ENCODE measurements around the gene PPP3CA. TPM values are rescaled to one million over a fixed set of nuclear protein-coding genes. Genes with fewer than 3 reads are reported as not detected.
"Not testable (repeated sequence)": the region's sequence is repeated elsewhere in the genome, so short reads cannot be mapped to it uniquely, and the experiment has no call there.

Gene PPP3CA
- total and polyA plus RNA-seq, 2 experiments from 2014 or later: 27.0 to 45.2 TPM

DNA sequence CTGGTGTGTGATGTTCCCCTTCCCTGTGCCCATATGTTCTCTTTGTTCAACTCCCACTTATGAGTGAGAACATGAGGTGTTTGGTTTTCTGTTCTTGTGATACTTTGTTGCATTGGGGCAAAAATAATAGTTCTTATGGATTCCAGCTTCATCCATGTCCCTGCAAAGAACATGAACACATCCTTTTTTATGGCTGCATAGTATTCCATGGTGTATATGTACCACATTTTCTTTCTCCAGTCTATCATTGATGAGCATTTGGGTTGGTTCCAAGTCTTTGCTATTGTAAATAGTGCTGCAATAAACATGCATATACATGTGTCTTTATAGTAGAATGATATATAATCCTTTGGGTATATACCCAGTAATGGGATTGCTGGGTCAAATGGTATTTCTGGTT is 254.7 kb downstream of the PPP3CA start:
- peaks cover 17% of the 10 kb centered on the region for H3K36me3 Mint-ChIP-seq (ENCODE audit: low read depth)
- not testable (repeated sequence) for H3K9me2 ChIP-seq (ENCODE audit: insufficient read depth); H3K27ac Mint-ChIP-seq; DNase-seq (ENCODE audit: low spot score); H3K9me3 Mint-ChIP-seq; H3K27ac ChIP-seq (ENCODE audit: low read depth); H3K36me3 ChIP-seq (ENCODE audit: insufficient read depth); H3F3A ChIP-seq (replicated peaks; ENCODE audit: low read depth); H3K79me2 ChIP-seq (replicated peaks; ENCODE audit: insufficient read depth); H3K4me2 ChIP-seq; H2AFZ ChIP-seq; H4K20me1 ChIP-seq (replicated peaks; ENCODE audit: insufficient read depth); H3K27me3 ChIP-seq (ENCODE audit: insufficient read depth); H3K4me3 Mint-ChIP-seq; H3K4me3 ChIP-seq; H3K27me3 Mint-ChIP-seq (ENCODE audit: insufficient read depth, low read depth, poor library complexity); ATAC-seq; H3K4me1 ChIP-seq (ENCODE audit: insufficient read depth); H3K4me1 Mint-ChIP-seq

- Histone ChIP-seq H3K27me3 (ENCODE audit: insufficient read depth) (no peaks in the 10 kb centered on the region), H2AFZ (no peak overlapping the region), H3F3A (replicated peaks; ENCODE audit: low read depth) (no peaks in the 10 kb centered on the region), H3K4me3 (no peak overlapping the region), H3K4me1 (ENCODE audit: insufficient read depth) (no peaks in the 10 kb centered on the region), H3K4me2 (no peak overlapping the region), H3K9me2 (ENCODE audit: insufficient read depth) (no peaks in the 10 kb centered on the region), H3K27ac (ENCODE audit: low read depth) (no peak overlapping the region), H3K36me3 (ENCODE audit: insufficient read depth) (no peaks in the 10 kb centered on the region), H3K79me2 (replicated peaks; ENCODE audit: insufficient read depth) (no peaks in the 10 kb centered on the region), H4K20me1 (replicated peaks; ENCODE audit: insufficient read depth) (no peaks in the 10 kb centered on the region)
- DNase-seq (ENCODE audit: low spot score) (no peak), ATAC-seq (no peak)
- Mint-ChIP-seq H3K4me3 (no peak overlapping the region), H3K9me3 (no peaks in the 10 kb centered on the region), H3K27me3 (ENCODE audit: insufficient read depth, low read depth, poor library complexity) (peaks cover 3% of the 10 kb centered on the region), H3K4me1 (peaks cover 2% of the 10 kb centered on the region; the same call in 1 of the 3 replicates), H3K36me3 (ENCODE audit: low read depth) (peaks cover 17% of the 10 kb centered on the region), H3K27ac (peak overlapping the region; percentile 4; the same call in 1 of the 2 replicates)
- TF ChIP-seq ZNF462 (CRISPR knock-in tag; IDR thresholded peaks at IDR 0.05) (no peak), STAT1 (IDR thresholded peaks at IDR 0.05; ENCODE audit: unreplicated experiment) (no peak), JUNB (IDR thresholded peaks at IDR 0.05; ENCODE audit: unreplicated experiment) (no peak), ZNF114 (CRISPR knock-in tag; IDR thresholded peaks at IDR 0.05) (no peak), CREB1 (CRISPR knock-in tag; IDR thresholded peaks at IDR 0.05; ENCODE audit: low read depth) (no peak), EZH2phosphoT487 (IDR thresholded peaks at IDR 0.05; ENCODE audit: unreplicated experiment) (no peak), NANOG (IDR thresholded peaks at IDR 0.05; ENCODE audit: borderline replicate concordance) (no peak), ZNF331 (CRISPR knock-in tag; IDR thresholded peaks at IDR 0.05; ENCODE audit: low read depth) (no peak), POLR2AphosphoS5 (IDR thresholded peaks at IDR 0.05; ENCODE audit: low read depth) (no peak), EZH2 (IDR thresholded peaks at IDR 0.05; ENCODE audit: low read depth, unreplicated experiment) (no peak)
- TF ChIP-seq, protein P1, sequence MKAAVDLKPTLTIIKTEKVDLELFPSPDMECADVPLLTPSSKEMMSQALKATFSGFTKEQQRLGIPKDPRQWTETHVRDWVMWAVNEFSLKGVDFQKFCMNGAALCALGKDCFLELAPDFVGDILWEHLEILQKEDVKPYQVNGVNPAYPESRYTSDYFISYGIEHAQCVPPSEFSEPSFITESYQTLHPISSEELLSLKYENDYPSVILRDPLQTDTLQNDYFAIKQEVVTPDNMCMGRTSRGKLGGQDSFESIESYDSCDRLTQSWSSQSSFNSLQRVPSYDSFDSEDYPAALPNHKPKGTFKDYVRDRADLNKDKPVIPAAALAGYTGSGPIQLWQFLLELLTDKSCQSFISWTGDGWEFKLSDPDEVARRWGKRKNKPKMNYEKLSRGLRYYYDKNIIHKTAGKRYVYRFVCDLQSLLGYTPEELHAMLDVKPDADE (IDR thresholded peaks at IDR 0.05): no peak
- TF ChIP-seq, protein P2, sequence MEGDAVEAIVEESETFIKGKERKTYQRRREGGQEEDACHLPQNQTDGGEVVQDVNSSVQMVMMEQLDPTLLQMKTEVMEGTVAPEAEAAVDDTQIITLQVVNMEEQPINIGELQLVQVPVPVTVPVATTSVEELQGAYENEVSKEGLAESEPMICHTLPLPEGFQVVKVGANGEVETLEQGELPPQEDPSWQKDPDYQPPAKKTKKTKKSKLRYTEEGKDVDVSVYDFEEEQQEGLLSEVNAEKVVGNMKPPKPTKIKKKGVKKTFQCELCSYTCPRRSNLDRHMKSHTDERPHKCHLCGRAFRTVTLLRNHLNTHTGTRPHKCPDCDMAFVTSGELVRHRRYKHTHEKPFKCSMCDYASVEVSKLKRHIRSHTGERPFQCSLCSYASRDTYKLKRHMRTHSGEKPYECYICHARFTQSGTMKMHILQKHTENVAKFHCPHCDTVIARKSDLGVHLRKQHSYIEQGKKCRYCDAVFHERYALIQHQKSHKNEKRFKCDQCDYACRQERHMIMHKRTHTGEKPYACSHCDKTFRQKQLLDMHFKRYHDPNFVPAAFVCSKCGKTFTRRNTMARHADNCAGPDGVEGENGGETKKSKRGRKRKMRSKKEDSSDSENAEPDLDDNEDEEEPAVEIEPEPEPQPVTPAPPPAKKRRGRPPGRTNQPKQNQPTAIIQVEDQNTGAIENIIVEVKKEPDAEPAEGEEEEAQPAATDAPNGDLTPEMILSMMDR (conservative IDR thresholded peaks at IDR 0.05; ENCODE audit: low read depth in 2 of 2): no peak
These were observed 258.2 kb downstream of the PPP3CA start for GRCh38 chr4:101089168-101089567.
